Vagina (tissue), 2 donors: ENCODE data around the gene DDX31. TPM values are rescaled to one million over a fixed set of nuclear protein-coding genes. Genes with fewer than 3 reads are reported as not detected.
"Not testable (repeated sequence)": the region's sequence is repeated elsewhere in the genome, so short reads cannot be mapped to it uniquely, and the experiment has no call there.

Experiments
- DNase-seq, 2 donors: peaks; one replicate each; pipeline ENCODE4 v3.0.0-alpha.2; 2017; ENCODE audit errors: extremely low spot score in 2 of 2
- H3K27ac ChIP-seq: fragments of 200-600 bp; sonication (generic); one replicate; pipeline ENCODE4 v1.5.1; 2019
- H3K27me3 ChIP-seq: fragments of 200-600 bp; sonication (generic); one replicate; pipeline ENCODE4 v1.5.1; 2019
- H3K36me3 ChIP-seq, 2 donors: fragments of 200-600 bp; sonication (generic); one replicate each; pipeline ENCODE4 v1.5.1; 2017 to 2019
- H3K4me1 ChIP-seq: fragments of 200-600 bp; sonication (generic); one replicate; pipeline ENCODE4 v1.5.1; 2019
- H3K4me3 ChIP-seq, 2 donors: fragments of 200-600 bp; sonication (generic); 1 replicate in 1 of 2; 2 replicates in 1 of 2; pipeline ENCODE4 v1.5.1; 2016 to 2019
- H3K9me3 ChIP-seq: fragments of 200-600 bp; sonication (generic); one replicate; pipeline ENCODE4 v1.5.1; 2019
- POLR2A ChIP-seq, 2 donors: fragments of 450-650 bp; IDR thresholded peaks; one replicate each; pipeline ENCODE4 v1.6.1; 2017; ENCODE audit warnings: antibody characterized with exemption in 2 of 2, mild to moderate bottlenecking in 2 of 2, moderate library complexity in 2 of 2
- POLR2AphosphoS5 ChIP-seq, 2 donors: sonication (generic); formaldehyde crosslinking; IDR thresholded peaks; one replicate each; pipeline ENCODE4 v1.9.0; 2017; ENCODE audit warnings: antibody characterized with exemption in 2 of 2, mild to moderate bottlenecking in 2 of 2, low read depth in 1 of 2; ENCODE audit not compliant: insufficient read depth in 1 of 2
- intact Hi-C: fragments of 100-400 bp; cut with DNase I; formaldehyde crosslinking; loops from one replicate; pipeline ENCODE4 v1.15.1; 2023
- total RNA-seq: library from RNA; depleted of rRNA; stranded (reverse); fragments of >200 nt; gene quantifications from one replicate; pipeline ENCODE4 v1.2.3, GENCODE V29; 2016
- TF ChIP-seq, protein P1 (sequence below), 3 experiments: fragments of 450-650 bp in 2 of 3; fragments of 200-600 bp in 1 of 3; sonication (generic) in 1 of 3; IDR thresholded peaks; one replicate each; pipeline ENCODE4 v1.5.1; 2017 to 2019; ENCODE audit warnings: antibody characterized with exemption in 3 of 3, mild to moderate bottlenecking in 2 of 3, moderate library complexity in 2 of 3

Gene DDX31
- total RNA-seq, 1 donor from 2014 or later, result 17.9 TPM

DNA sequence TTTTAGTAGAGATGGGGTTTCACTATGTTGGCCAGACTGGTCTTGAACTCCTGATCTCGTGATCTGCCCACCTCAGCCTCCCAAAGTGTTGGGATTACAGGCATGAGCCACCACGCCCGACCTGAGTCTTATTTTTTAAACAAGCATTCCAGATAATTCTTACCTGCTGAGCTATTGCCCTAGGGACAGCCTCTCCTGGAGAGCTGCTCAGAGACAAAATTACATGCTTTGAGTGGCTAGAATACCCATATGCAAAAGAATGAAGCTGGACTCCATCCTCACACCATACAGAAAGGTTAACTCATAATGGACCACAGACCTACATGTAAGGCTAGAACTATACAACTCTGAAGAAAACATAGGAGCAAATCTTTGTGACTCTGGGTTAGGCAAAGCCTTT is 42.1 kb upstream of the DDX31 start:
- Histone ChIP-seq H3K27me3 (no peaks in the 10 kb centered on the region), H3K4me1 (no peaks in the 10 kb centered on the region), H3K27ac (no peak overlapping the region), H3K9me3 (no peaks in the 10 kb centered on the region), H3K4me3 (no peak overlapping the region), H3K36me3 (no peaks in the 10 kb centered on the region)
- no peak for TF ChIP-seq POLR2A (IDR thresholded peaks at IDR 0.05)
- no peak for DNase-seq
- intact Hi-C loops, result no loop called here

DNA sequence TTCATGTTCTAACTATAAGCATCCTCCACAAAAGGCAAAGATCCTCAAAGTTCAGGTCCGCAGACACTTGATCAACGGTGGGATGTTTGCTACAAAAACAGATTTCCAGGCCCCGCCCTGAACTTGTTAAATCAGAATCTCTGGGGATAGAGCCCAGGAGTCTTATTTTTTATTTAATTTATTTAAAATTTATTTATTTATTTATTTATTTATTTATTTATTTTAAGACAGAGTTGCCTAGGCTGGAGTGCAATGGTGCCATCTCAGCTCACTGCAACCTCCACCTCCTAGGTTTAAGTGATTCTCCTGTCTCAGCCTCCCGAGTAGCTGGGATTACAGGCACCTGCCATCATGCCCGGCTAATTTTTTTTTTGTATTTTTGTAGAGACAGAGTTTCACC is 41.4 kb upstream of the DDX31 start:
- H3K27ac ChIP-seq, H3K4me1 ChIP-seq, H3K27me3 ChIP-seq, H3K9me3 ChIP-seq, intact Hi-C loops, H3K4me3 ChIP-seq, H3K36me3 ChIP-seq, DNase-seq: not testable (repeated sequence)

DNA sequence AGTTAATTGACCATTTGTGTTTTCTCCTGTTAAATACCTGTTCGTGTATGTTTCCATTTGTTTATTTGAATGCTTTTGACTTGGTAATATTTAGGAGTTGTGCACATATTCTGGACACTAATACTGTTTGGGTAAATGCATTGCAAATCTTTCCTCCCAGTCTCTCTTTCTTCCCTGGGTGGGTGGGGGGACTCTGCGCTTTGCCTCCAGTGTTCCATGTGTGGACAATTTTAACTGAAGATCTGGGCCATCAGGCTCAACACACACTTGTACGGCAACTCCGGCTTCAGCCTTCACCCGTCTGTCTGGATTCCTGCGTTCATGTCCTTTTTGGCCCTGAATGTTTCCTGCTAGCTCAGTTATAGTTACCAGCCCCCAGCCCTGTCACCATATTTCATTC is 40.5 kb upstream of the DDX31 start:
- DNase-seq, result no peak
- TF ChIP-seq, protein P1, sequence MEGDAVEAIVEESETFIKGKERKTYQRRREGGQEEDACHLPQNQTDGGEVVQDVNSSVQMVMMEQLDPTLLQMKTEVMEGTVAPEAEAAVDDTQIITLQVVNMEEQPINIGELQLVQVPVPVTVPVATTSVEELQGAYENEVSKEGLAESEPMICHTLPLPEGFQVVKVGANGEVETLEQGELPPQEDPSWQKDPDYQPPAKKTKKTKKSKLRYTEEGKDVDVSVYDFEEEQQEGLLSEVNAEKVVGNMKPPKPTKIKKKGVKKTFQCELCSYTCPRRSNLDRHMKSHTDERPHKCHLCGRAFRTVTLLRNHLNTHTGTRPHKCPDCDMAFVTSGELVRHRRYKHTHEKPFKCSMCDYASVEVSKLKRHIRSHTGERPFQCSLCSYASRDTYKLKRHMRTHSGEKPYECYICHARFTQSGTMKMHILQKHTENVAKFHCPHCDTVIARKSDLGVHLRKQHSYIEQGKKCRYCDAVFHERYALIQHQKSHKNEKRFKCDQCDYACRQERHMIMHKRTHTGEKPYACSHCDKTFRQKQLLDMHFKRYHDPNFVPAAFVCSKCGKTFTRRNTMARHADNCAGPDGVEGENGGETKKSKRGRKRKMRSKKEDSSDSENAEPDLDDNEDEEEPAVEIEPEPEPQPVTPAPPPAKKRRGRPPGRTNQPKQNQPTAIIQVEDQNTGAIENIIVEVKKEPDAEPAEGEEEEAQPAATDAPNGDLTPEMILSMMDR (IDR thresholded peaks at IDR 0.05), result no peak
- TF ChIP-seq POLR2AphosphoS5 (IDR thresholded peaks at IDR 0.05; ENCODE audit: insufficient read depth in 1 of 2, low read depth in 1 of 2) (no peak), POLR2A (IDR thresholded peaks at IDR 0.05) (no peak)
- intact Hi-C loops, result no loop called here
- H3K4me1 ChIP-seq, result no peaks in the 10 kb centered on the region
- no peaks in the 10 kb centered on the region for H3K36me3 ChIP-seq
- no peak overlapping the region for H3K4me3 ChIP-seq
- H3K27ac ChIP-seq, result no peak overlapping the region
- H3K9me3 ChIP-seq, result no peaks in the 10 kb centered on the region
- no peaks in the 10 kb centered on the region for H3K27me3 ChIP-seq

DNA sequence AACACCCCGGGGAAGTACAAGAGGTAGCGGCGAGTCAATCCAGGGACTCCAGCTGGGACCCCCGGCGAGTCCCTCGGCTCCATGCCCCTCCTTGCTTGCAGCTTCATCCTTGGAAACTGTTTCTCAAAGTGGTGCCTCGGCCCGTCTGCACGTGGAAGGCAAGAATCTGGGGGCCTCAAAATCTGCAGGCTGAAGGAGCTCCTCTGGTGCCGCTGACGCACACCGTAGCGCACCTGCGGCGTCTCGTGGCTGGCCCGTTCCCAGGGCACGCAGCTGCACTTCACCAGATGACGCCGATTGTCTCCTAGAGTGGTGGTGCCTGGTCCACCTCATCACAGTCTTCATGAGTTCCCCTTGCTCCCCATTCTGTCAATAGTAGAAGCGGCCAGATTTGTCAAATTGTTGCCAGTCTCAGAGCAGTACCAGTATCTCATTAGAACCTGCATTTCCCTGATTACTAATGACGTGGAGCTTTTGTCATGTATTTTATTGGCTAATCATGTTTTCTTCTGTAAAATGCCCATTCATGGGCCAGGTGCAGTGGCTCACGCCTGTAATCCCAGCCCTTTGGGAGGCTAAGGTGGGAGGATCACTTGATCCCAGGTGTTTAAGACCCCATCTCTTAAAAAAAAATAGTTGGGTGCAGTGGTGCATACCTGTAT is 39.1 kb upstream of the DDX31 start:
- TF ChIP-seq POLR2A (IDR thresholded peaks at IDR 0.05) (no peak), POLR2AphosphoS5 (IDR thresholded peaks at IDR 0.05; ENCODE audit: insufficient read depth in 1 of 2, low read depth in 1 of 2) (no peak)
- TF ChIP-seq, protein P1 (IDR thresholded peaks at IDR 0.05), result no peak
- no peak for DNase-seq
- H3K9me3 ChIP-seq, result no peaks in the 10 kb centered on the region

DNA sequence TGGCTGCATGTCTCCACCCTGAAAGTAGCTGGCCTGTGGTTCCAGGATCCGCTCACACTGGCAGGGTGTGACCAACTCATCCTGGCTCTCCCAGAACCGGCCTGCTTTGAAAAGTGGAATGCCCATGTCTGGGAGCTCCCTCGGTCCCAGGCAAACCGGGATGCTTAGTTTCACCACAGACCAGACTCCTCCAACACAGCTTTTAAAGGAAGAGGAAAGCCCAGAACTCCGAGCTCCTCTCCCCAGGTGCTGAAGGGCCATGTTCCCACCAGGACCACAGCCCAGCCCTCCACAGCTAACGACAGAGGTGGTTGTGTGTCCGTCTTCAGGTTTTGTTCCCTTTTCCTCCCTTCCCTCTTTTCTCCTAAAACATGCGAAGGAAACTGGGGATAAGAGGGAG is 38.5 kb upstream of the DDX31 start:
- no peak for DNase-seq
- no peaks in the 10 kb centered on the region for H3K36me3 ChIP-seq
- no peak overlapping the region for H3K4me3 ChIP-seq
- TF ChIP-seq, protein P1 (IDR thresholded peaks at IDR 0.05), result no peak
- TF ChIP-seq POLR2AphosphoS5 (IDR thresholded peaks at IDR 0.05; ENCODE audit: insufficient read depth in 1 of 2, low read depth in 1 of 2) (no peak), POLR2A (IDR thresholded peaks at IDR 0.05) (no peak)
- no peak overlapping the region for H3K27ac ChIP-seq
- no peaks in the 10 kb centered on the region for H3K9me3 ChIP-seq
- intact Hi-C loops, result no loop called here
- no peaks in the 10 kb centered on the region for H3K4me1 ChIP-seq
- H3K27me3 ChIP-seq, result no peaks in the 10 kb centered on the region

More for the DNA sequence above, 39.1 kb upstream of the DDX31 start:
- H3K27ac ChIP-seq, result no peak overlapping the region
- intact Hi-C loops, result no loop called here
- H3K36me3 ChIP-seq, result no peaks in the 10 kb centered on the region
- H3K4me3 ChIP-seq, result no peak overlapping the region
- no peaks in the 10 kb centered on the region for H3K27me3 ChIP-seq
- H3K4me1 ChIP-seq, result no peaks in the 10 kb centered on the region

DNA sequence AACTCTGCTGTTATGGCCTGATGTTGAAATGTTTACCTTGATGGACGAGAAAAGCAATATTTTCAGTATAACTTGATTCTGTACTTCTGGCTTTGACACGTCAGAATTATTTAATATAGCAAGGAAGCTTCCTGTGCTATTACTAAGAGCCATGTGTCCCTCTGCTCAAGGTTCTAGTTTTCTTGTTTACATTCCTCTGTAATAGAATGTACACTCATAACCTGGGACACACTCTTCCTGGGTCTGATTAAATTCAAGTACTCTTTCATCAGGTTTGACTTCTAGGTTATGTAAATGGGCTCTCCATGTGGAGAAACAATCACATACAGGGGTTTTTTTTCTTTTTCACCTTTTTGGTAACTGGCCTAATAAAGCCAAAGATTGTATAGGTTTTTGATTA is 33.6 kb upstream of the DDX31 start:
- Histone ChIP-seq H3K36me3 (no peaks in the 10 kb centered on the region), H3K4me3 (no peak overlapping the region), H3K4me1 (no peaks in the 10 kb centered on the region), H3K27me3 (no peaks in the 10 kb centered on the region), H3K27ac (no peak overlapping the region), H3K9me3 (peaks cover under 1% of the 10 kb centered on the region)
- DNase-seq, result no peak
- no peak for TF ChIP-seq POLR2A (IDR thresholded peaks at IDR 0.05)
- TF ChIP-seq, protein P1 (IDR thresholded peaks at IDR 0.05), result no peak
- TF ChIP-seq POLR2AphosphoS5 (IDR thresholded peaks at IDR 0.05; ENCODE audit: insufficient read depth in 1 of 2, low read depth in 1 of 2), result no peak
- intact Hi-C loops, result no loop called here
